NCI-H446 (cell line): ENCODE results near the gene IL6R.

Experiments used
- DNase-seq, 2 experiments: peaks; one replicate each; lab custom pipeline; 2025; lab: John Stamatoyannopoulos, UW

The IL6R gene

GRCh38 chr1:154427173-154428139 is 22.3 kb downstream of the IL6R start:
- peak; percentile 39 to 89 for DNase-seq

- peak in 1 of 2 experiments; percentile 49 for DNase-seq
These were observed 24.0 kb downstream of the IL6R start for GRCh38 chr1:154429118-154429517.

GRCh38 chr1:154429841-154430611 is 24.9 kb downstream of the IL6R start:
- no peak for DNase-seq

- no peak for DNase-seq
These were observed 25.8 kb downstream of the IL6R start for GRCh38 chr1:154430903-154431302.

- DNase-seq: no peak
These were observed 26.6 kb downstream of the IL6R start for GRCh38 chr1:154431586-154432373.

- no peak for DNase-seq
These were observed 28.1 kb downstream of the IL6R start for GRCh38 chr1:154433161-154433764.

- DNase-seq: peak in 1 of 2 experiments; percentile 62
These were observed 29.4 kb downstream of the IL6R start for GRCh38 chr1:154434346-154435085.

- DNase-seq: no peak
These were observed 30.6 kb downstream of the IL6R start for GRCh38 chr1:154435599-154436200.

- no peak for DNase-seq
These were observed 31.3 kb downstream of the IL6R start for GRCh38 chr1:154436433-154436832.

- DNase-seq: no peak
These were observed 35.1 kb downstream of the IL6R start for GRCh38 chr1:154440036-154440804.

- DNase-seq: no peak
These were observed 36.2 kb downstream of the IL6R start for GRCh38 chr1:154441241-154441888.

GRCh38 chr1:154442006-154442740 is 37.0 kb downstream of the IL6R start:
- no peak for DNase-seq

- peak in 1 of 2 experiments; percentile 54 for DNase-seq
These were observed 38.3 kb downstream of the IL6R start for GRCh38 chr1:154443274-154444013.

GRCh38 chr1:154445040-154445472 is 39.9 kb downstream of the IL6R start:
- peak in 1 of 2 experiments; percentile 12 for DNase-seq

- no peak for DNase-seq
These were observed 41.1 kb downstream of the IL6R start for GRCh38 chr1:154446292-154446691.

- no peak for DNase-seq
These were observed 41.6 kb downstream of the IL6R start for GRCh38 chr1:154446789-154447188.

GRCh38 chr1:154448331-154448811 is 43.2 kb downstream of the IL6R start:
- DNase-seq: no peak
